ENCODE data around the gene ATP6V0C. TPM values are rescaled to one million over a fixed set of nuclear protein-coding genes. Genes with fewer than 3 reads are reported as not detected.
"Not testable (repeated sequence)": the region's sequence is repeated elsewhere in the genome, so short reads cannot be mapped to it uniquely, and the experiment has no call there.

Gene ATP6V0C
- polyA plus RNA-seq, 5 donors: 60.5 to 158 (median 87.5) TPM

DNA sequence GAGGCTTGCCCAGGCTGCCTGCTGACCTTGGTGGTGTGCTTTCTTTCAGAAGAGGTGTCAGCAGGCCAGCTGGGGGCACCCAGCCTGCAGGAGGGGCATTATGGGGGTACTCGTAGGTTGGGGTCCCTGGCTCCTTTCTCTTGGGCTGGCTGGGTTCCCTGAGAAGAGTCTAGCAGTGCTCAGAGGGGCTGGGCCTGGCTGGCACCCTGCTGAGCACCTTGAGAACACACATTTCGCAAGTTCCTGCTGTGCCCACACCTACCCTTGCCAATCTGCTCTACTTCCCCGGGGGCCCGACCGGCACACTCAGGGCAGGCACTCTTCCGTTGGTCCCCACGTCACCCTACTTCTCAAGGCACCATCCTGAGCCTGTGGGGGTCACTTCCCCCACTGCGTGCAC, 12.4 kb downstream of the ATP6V0C start:
- DNase-seq: no peak

DNA sequence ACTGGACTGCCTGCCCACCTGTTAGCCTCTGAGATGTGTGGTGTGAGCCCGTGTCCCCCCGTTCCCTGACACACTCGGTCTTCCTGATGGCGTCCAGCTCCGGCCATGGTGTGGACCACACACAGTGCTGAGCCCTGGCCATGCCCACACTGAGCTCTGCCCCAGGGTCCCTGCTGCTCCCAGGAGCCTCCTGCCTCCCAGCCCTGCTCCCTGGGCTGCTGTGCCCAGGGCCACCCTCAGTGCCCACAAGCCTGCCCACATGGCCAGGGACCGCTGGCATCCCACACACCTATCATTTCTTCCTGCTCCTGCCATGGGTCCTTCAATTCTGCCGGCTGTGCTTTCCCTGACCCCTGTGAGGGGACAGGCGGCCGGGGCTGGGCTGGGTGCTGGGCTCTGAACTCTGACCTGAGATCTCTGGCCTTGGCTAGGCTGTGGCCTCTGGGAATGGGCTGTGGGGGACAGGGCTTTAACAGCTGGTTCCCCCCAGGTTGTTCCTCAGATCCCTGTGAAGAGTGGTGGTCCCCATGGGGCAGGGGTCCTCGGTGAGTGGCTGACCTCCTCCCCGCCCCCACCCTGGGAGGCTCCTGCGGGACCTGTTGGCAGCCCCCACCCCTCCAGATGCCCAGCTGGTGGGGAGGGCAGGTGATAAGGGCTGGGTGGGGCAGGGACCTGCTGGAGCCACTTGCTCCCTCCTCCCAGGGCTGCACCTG, 13.5 kb downstream of the ATP6V0C start:
- no peak for DNase-seq

DNA sequence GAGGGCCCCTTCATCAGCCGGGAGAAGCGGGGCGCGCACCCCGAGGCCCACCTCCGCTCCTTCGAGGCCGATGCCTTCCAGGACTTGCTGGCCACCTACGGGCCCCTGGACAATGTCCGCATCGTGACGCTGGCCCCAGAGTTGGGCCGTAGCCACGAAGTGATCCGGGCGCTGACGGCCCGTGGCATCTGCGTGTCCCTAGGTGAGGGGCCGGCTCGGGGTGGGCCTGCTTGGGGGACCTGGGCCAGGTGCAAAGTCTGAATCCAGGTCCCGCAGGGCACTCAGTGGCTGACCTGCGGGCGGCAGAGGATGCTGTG, 14.0 kb downstream of the ATP6V0C start:
- DNase-seq: no peak

DNA sequence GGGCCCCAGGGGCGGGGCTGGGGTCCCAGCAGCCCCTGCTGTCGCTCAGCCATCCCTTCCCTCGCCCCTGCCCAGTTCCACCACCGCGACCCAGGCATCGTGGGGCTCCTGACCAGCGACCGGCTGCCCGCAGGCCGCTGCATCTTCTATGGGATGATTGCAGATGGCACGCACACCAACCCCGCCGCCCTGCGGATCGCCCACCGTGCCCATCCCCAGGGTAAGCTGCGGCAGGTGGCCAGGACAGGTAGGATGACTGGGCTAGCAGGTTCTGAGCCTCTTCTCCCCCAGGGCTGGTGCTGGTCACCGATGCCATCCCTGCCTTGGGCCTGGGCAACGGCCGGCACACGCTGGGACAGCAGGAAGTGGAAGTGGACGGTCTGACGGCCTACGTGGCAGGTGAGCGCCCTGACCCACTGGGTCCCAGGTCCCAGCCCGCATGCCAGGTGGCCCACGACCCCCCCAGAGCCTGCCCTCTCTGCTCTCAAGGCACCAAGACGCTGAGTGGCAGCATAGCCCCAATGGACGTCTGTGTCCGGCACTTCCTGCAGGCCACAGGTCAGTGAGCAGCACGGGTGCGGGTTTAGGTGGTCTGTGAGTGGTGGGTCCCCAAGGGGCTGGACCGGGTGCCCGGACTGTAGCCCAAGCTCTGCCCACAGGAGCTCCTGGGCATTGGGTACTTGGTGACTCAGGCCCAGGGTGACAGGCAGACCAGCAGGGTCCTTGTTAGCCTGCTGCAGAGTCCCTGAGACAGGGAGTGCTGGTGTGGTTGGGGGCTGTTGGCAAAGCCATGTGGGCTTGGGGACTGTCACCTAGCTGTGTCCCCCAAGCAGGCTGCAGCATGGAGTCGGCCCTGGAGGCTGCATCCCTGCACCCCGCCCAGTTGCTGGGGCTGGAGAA, 14.7 kb downstream of the ATP6V0C start:
- DNase-seq: no peak

DNA sequence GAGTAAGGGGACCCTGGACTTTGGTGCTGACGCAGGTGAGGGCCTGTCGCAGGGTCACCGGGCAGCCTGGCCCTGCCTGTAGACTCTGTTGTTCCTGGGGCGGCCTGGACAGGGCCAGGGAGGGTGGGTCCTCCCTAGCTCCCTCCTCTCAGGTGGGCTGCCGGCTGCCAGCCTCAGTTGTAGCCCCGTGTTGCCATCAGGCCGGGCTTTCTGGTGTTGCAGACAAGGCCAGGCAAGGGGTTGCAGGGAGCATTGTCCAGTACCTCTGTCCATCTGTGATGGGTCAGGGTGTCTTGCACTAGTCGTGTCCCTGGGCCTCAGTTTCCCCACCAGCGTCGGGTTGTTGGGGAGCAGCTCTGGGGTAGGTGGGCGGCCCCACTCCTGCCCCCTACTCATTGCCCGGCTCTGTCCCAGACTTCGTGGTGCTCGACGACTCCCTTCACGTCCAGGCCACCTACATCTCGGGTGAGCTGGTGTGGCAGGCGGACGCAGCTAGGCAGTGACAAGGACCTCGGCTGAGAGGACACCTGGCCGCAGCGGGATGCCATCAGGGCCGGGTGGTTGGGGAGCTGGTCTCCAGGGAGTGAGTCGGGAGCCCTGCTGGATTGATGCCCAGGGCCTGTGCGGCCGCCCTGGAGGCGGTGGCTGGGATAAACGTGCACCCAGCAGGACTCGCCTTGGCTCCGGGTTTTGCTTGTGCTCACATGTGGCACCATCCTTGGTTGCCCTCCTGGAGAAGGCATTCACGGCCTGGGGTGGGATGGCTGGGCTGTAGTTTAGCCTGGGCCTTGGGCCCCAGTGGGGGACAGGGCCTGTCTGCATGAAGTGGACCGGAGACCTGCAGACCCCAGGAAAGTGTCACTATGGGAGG, 15.5 kb downstream of the ATP6V0C start:
- DNase-seq: no peak

DNA sequence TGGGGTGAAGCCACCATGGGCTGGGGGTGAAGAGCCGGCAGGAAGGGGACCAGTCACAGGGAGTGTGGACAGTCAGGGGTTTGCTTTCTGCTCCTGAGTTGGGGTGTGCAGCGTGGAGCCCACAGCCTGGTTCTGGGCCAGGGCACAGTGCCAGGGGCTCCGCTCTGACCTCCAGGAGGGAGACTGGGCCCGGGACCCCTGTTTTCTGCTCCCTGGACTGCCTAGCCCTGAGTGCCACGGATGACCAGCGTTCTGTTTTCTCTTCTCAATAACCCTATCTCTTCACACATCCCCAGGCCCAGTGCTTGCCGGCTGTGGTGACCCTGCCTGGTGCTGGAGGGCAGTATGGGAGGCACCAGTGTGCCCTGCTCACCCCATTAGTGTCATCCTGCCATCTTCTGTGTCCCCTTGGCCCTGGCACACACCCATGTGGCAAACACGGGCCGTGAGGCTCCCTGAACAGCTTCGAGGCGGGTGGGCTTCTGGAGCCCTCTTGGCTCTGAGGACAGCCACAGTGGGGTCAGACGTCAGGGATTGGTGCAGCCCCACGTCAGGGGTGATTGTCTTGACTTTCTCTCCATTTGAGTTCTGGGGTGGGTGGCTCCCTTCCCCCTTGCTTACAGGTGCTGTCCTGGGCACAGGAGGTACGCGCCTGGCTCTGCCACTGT, 16.3 kb downstream of the ATP6V0C start:
- no peak for DNase-seq

DNA sequence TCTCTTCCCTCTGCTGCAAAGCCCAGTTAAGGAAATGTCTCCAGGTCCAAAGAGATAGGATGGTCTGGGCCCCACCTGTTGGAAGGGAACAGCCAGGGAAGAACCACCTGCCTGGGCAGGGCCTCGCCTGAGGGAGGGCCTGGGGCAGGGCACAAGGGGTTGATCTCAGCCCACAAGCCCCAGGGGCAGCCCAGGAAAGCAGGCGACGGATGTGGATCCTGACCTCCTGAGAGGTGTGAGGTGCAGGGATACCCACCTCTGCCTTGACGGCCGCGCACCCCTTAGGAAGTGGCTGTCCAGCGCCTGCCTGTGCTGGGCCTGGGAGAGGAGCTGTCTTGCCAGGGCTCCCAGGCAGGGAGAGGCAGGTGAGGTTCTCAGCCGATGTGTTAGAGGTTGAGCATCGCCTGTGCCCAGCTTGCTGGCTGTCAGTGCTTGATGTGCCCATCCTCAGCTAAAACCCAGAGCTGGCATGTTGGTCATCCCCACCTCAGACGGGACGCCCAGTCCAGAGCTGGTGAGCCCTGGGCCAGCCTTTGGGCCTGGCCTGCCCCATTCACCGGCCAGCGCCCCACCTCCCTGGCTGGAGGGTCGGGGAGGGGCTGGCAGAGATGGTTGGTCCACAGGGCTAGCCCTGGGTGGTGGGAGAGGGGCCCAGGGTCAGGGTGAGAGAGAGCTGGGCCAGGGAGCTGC, 17.0 kb downstream of the ATP6V0C start:
- no peak for DNase-seq

DNA sequence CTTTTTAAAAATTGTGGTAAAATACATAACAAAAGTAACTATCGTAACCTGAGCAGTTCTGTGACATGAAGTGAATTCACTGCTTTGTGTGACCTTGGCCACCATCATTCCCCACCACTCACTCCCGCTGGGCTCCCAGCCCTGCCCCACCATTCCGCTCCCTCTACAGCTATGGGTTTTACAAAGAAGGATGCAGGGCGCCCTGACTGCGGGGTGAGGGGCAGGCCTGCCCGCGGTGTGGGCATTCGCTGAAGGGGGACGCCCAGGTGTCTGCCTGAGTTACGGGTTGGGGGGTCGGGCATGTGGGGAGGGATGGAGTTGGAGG, 17.6 kb downstream of the ATP6V0C start, which contains the start of gene CEMP1:
Gene CEMP1 (minus strand): TSS at position 38 of the 325 bp plus-strand sequence. CDS start 335 bp downstream, outside the sequence.
- DNase-seq: no peak

DNA sequence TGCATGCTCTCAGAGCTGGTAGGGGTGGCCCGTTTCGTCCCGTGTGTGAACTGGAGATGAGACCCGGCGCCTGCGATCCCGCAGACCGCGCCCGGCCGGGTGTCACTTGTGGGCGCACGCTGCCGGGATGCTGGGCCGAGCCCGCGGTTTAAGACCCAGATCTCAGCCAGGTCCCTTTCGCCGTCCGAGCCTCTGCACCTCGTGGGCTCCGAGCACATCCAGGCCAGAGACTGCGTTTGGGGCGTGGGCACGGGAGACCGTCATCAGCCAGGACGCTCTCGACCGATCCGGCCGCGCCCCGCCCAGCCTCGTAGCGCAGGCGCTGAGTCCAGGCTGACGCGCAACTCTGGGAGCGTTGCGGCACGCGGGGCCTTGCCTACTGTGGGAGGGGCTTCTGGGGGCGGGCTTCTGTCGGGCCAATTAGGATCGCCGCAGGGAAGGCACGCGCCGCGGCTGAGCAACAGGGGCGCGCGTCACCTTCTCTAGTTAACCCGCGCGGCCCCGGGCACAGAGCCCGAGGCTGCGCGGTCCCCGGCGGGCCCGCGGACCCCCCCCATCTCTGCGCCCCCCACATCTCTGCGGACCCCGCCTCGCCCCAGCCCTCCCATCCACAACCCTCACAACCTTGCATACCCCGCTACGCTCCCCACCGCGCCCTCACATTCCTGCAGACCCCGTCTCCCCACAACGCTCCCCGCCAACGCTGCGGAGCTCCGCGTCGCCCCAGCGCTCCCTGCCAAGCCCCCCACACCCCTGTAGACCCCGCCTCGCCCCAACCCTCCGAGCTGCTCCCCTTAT, 18.1 kb downstream of the ATP6V0C start:
- DNase-seq: peak; percentile 98

DNA sequence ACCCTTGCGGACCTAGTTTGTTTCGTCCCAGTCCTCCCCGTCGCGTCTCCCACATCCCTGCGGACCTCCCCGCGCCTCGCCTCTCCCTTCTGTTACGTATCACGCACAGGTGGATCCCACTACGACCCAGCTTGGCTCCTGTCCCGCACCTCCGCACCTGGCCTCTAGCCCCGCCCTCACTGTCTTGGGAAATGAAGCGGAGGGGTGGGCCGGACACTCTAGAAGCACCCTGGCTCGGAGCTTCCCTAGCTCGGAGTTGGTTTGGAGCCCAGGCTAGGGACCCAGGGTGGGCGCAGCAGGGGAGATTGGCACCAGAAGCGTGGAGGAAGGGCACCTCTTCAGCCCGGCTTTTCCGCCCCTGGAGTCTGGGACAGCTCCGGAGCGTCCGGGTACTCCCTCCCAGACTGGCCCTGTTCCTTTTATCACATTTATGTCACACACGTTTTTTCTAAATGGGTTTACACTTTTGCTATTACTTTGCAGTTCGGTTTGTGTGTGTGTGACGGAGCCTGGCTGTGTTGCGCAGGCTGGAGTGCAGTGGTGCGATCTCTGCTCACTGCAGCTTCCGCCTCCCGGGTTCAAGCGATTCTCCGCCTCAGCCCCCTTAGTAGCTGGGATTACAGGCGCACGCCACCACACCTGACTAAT, 18.9 kb downstream of the ATP6V0C start:
- peak; percentile 68 for DNase-seq

DNA sequence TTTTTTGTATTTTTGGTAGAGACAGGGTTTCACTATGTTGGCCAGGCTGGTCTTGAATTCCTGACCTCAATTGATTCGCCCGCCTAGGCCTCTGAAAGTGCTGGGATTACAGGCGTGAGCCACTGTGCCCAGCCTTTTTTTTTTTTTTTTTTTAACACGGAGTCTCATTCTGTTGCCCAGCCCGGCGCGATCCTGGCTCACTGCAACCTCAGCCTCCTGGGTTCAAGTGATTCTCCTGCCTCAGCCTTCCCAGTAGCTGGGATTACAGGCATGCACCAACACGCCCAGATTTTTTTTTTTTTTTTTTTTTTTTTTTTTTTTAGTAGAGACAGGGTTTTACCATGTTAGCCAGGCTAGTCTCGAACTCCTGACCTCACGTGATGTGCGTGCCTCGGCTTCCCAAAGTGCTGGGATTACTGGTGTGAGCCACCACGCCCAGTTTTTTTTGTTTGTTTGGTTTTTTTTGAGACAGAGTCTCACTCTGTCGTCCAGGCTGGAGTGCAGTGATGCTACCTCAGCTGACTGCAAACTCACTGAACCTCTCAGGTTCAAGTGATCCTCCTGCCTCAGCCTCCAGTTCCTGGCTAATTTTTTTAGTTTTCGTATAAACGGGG, 19.5 kb downstream of the ATP6V0C start:
- not testable (repeated sequence) for DNase-seq

DNA sequence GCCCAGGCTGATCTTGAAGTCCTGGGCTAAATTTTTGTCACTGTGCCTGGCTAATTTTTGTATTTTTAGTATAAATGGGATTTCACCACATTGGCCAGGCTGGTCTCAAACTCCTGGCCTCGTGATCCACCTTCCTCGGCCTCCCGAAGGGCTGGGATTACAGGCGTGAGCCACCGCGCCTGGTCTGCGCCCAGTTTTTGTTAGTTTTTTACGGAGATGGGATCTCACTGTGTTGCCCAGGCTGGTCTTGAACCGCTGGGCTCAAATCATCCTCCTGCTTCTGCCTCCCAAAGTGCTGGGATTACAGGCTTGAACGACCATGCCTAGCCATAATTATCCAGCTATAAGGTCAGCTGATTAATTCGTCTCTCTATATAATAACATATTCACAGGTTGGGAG, 20.2 kb downstream of the ATP6V0C start:
- no peak for DNase-seq

DNA sequence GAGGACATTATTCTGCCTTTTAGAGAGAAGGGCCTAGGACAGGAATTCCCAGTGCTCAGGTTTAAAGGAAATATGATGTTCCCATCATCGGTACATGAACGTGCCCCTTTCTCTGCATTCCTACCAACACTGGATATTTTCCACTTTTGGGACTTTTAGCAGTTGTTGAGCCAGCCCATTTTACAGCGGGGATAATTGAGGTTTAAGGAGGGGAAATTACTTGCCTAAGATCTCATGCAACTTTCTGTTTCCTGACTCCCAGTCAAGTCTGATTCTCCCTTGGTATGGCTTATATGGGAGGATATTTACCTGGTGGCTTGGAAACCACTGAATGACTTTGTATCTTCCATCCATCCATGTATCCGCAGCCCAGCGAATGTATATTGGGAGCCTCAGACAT, 20.6 kb downstream of the ATP6V0C start:
- DNase-seq: not testable (repeated sequence)

DNA sequence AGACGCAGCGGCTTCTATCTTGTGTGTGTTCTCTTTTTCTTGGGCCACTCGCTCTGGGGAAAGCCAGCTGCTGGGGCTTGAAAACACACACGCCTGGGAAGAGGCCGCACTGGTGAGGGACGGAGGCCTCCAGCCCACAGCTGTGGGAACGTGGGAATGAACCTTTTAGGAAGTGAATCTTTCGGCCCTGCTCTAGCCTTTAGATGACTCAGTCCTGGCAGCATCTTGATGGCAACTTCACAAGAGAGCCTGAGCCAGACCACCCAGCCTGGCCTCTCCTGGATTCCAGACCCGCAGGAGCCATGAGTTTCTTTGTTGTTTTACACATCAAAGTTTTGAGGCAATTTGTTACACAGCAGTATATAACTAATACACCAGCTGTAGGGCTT, 21.9 kb downstream of the ATP6V0C start:
- DNase-seq: no peak

DNA sequence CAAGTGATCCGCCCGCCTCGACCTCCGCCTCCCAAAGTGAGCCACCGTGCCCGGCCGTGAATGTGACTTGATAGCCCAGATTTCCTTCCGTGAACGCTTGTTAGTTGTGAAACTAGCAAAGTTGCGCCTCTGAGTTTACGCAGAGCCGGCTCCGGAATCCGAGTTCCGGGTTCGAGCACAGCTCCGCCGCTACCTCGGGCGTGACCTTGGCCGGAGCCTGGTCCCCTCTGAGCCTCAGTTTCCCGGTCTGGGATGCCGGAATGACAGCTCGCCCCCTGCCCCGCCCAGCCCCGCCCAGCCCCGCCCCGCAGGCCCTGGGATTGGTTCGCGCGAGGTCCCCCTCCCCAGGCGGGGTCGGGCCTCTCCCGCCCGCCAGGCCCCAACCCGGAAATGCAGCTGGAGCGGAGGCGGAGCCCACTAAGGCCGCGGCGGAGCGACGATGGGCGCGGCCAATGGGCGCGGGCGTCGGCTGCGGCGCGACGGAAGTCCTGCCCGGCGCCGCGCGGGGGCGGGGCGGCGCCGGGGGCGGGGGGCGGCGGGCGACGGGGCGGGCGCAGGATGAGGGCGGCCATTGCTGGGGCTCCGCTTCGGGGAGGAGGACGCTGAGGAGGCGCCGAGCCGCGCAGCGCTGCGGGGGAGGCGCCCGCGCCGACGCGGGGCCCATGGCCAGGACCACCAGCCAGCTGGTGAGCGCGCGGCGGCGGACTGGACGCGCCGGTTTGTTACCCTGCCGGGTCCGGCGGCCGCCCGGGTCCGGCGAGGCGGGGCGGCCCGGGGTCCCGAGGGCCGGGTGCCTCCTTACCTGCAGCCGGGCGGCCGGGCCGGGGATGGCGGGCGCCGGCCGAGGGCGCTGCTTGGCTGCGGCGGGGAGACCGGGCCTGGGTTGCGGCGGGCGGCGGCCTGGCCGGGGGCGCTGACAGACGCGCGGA, 24.0 kb downstream of the ATP6V0C start, which contains the start of gene PDPK1:
Gene PDPK1 (plus strand): TSS at position 571 of the 929 bp plus-strand sequence. CDS start 92 bp downstream, at position 663.
- DNase-seq: peak; percentile 93 to 94

DNA sequence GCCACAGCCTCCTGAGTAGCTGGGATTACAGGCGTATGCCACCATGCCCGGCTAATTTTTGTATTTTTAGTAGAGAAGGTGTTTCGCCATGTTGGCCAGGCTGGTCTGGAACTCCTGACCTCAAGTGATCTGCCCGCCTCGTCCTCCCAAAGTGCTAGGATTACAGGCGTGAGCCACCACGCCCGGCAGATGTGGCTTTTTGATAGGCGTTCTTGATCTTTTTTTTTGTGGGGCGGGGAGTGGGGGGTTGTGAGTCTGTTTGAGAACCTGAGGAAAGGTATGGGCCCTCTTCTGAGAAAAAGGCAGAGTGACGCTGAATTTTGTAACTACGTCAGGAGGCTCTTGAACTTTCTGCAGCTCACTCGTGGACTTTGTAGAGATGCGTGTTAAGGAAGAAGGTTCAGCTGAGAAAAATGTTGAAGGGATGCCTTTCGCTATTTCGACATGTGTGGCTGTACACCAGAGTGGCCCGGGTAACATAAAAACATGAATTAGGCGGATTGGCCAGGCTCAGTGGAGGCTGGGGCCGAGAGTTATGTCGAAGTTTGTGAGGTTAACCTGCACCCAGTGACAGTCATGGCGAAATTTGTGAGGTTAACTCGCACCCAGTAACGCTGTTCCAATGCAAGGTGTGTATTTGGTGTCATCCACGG, 25.6 kb downstream of the ATP6V0C start:
- DNase-seq: not testable (repeated sequence)

DNA sequence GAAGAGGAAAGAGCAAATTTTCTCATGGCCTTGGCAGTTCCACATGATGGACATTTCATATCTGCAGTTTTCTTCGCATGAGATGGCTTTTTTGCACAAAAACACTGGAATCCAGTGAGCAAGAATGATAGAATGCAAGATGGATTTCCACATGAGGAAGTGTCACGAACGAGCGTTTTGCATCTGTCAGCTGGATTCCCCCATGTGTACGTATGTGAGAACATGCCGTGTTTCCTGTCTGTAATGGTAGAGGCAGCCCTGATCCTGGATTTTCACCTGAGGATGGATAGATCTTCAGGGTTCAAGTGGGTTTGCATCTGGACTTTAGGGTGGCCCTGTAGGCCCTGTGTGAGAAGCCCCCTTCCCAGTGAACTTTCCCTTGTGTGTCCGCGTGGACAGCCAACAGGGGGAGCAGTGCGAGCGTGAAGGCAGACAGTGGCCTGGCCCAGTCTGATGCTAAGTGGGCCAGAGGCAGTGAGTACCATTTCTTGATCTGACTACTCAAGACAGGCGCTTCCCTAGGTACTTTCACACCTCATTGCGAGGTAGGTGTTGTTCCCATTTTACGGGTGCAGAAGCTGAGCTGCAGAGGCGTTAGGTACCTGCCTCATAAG, 26.2 kb downstream of the ATP6V0C start:
- not testable (repeated sequence) for DNase-seq
